Measurements from ENCODE around the gene ESR2.

ESR2 gene

GRCh38 chr14:64194404-64194803, 99.8 kb downstream of the ESR2 start:
- H3K4ac ChIP-seq (ENCODE audit: low read depth in 1 of 2, low read length in 2 of 2) = no peak overlapping the region
- H2BK120ac ChIP-seq (ENCODE audit: low read depth, low read length) = no peak overlapping the region
- no peak overlapping the region for H3K14ac ChIP-seq (ENCODE audit: low read length in 2 of 2)
- H3K4me2 ChIP-seq (ENCODE audit: low read length, poor library complexity, severe bottlenecking) = no peak overlapping the region
- H2AK5ac ChIP-seq (ENCODE audit: low read length, severe bottlenecking) = no peak overlapping the region
- no peak overlapping the region for H3K9ac ChIP-seq (ENCODE audit: low read length)
- H3K27me3 ChIP-seq (ENCODE audit: control insufficient read depth in 1 of 2, insufficient read depth in 1 of 2, low read length in 2 of 2) = no peaks in the 10 kb centered on the region
- no peak for DNase-seq
- H3K79me1 ChIP-seq (replicated peaks; ENCODE audit: low read length, poor library complexity, severe bottlenecking) = peaks cover 8% of the 10 kb centered on the region
- no peak overlapping the region for H4K91ac ChIP-seq (ENCODE audit: low read length)
- no peak overlapping the region for H2AFZ ChIP-seq (ENCODE audit: low read depth, low read length)
- H3K18ac ChIP-seq (ENCODE audit: low read depth in 1 of 2, low read length in 2 of 2) = no peak overlapping the region
- H2BK5ac ChIP-seq (ENCODE audit: low read depth, low read length, poor library complexity, severe bottlenecking) = no peak overlapping the region
- H3K27ac ChIP-seq (ENCODE audit: low read length, poor library complexity, severe bottlenecking) = no peak overlapping the region
- H2BK12ac ChIP-seq (ENCODE audit: low read length in 2 of 2) = no peak overlapping the region
- peak overlapping the region; percentile 14 for H4K8ac ChIP-seq (ENCODE audit: low read length)
- peaks cover 6% of the 10 kb centered on the region for H3K4me1 ChIP-seq (ENCODE audit: control insufficient read depth, insufficient read depth, low read depth, low read length)
- 100% methylated on average over 1 of the region's 3 CpGs for WGBS
- no peaks in the 10 kb centered on the region for H3K9me3 ChIP-seq (ENCODE audit: control insufficient read depth, low read length)
- H3K4me3 ChIP-seq (ENCODE audit: insufficient read depth in 1 of 2, low read depth in 1 of 2, low read length in 2 of 2) = no peak overlapping the region
- H3K23ac ChIP-seq (ENCODE audit: low read length in 2 of 2) = no peak overlapping the region
- H3K36me3 ChIP-seq (ENCODE audit: control insufficient read depth in 1 of 2, insufficient read depth in 2 of 2, low read depth in 1 of 2, low read length in 2 of 2) = peaks cover 0 to 3% of the 10 kb centered on the region in 2 experiments
- H2BK15ac ChIP-seq (ENCODE audit: low read depth, poor library complexity, severe bottlenecking) = no peak overlapping the region

- Histone ChIP-seq H2AFZ (ENCODE audit: low read depth, low read length) (no peak overlapping the region), H3K4me1 (ENCODE audit: control insufficient read depth, insufficient read depth, low read depth, low read length) (peaks cover 6% of the 10 kb centered on the region), H3K23ac (ENCODE audit: low read length in 2 of 2) (no peak overlapping the region), H2BK12ac (ENCODE audit: low read length in 2 of 2) (no peak overlapping the region), H3K79me1 (replicated peaks; ENCODE audit: low read length, poor library complexity, severe bottlenecking) (peaks cover 4% of the 10 kb centered on the region), H3K36me3 (ENCODE audit: control insufficient read depth in 1 of 2, insufficient read depth in 2 of 2, low read depth in 1 of 2, low read length in 2 of 2) (peaks cover 0 to 5% of the 10 kb centered on the region in 2 experiments), H3K4me3 (ENCODE audit: insufficient read depth in 1 of 2, low read depth in 1 of 2, low read length in 2 of 2) (no peak overlapping the region), H2BK15ac (ENCODE audit: low read depth, poor library complexity, severe bottlenecking) (no peak overlapping the region), H3K4ac (ENCODE audit: low read depth in 1 of 2, low read length in 2 of 2) (no peak overlapping the region), H2BK5ac (ENCODE audit: low read depth, low read length, poor library complexity, severe bottlenecking) (no peak overlapping the region), H3K4me2 (ENCODE audit: low read length, poor library complexity, severe bottlenecking) (no peak overlapping the region), H2AK5ac (ENCODE audit: low read length, severe bottlenecking) (no peak overlapping the region), H4K91ac (ENCODE audit: low read length) (no peak overlapping the region), H4K8ac (ENCODE audit: low read length) (no peak overlapping the region), H3K9ac (ENCODE audit: low read length) (no peak overlapping the region), H3K9me3 (ENCODE audit: control insufficient read depth, low read length) (no peaks in the 10 kb centered on the region), H3K27me3 (ENCODE audit: control insufficient read depth in 1 of 2, insufficient read depth in 1 of 2, low read length in 2 of 2) (no peaks in the 10 kb centered on the region), H3K27ac (ENCODE audit: low read length, poor library complexity, severe bottlenecking) (no peak overlapping the region), H3K18ac (ENCODE audit: low read depth in 1 of 2, low read length in 2 of 2) (no peak overlapping the region), H2BK120ac (ENCODE audit: low read depth, low read length) (no peak overlapping the region), H3K14ac (ENCODE audit: low read length in 2 of 2) (no peak overlapping the region)
- DNase-seq = no peak
- 89% methylated on average over 2 of the region's 2 CpGs for WGBS
Observed at GRCh38 chr14:64193821-64194220, 100.3 kb downstream of the ESR2 start.

GRCh38 chr14:64191756-64192155, 102.4 kb downstream of the ESR2 start:
- H4K91ac ChIP-seq (ENCODE audit: low read length) = no peak overlapping the region
- no peak overlapping the region for H3K14ac ChIP-seq (ENCODE audit: low read length in 2 of 2)
- H3K27ac ChIP-seq (ENCODE audit: low read length, poor library complexity, severe bottlenecking) = no peak overlapping the region
- no peak overlapping the region for H3K4me2 ChIP-seq (ENCODE audit: low read length, poor library complexity, severe bottlenecking)
- no peaks in the 10 kb centered on the region for H3K79me1 ChIP-seq (replicated peaks; ENCODE audit: low read length, poor library complexity, severe bottlenecking)
- DNase-seq = peak; percentile 90
- 6% methylated on average over 2 of the region's 2 CpGs for WGBS
- no peak overlapping the region for H2AFZ ChIP-seq (ENCODE audit: low read depth, low read length)
- no peak overlapping the region for H2BK120ac ChIP-seq (ENCODE audit: low read depth, low read length)
- no peak overlapping the region for H3K9ac ChIP-seq (ENCODE audit: low read length)
- no peak overlapping the region for H3K4me3 ChIP-seq (ENCODE audit: insufficient read depth in 1 of 2, low read depth in 1 of 2, low read length in 2 of 2)
- peaks cover 2% of the 10 kb centered on the region for H3K4me1 ChIP-seq (ENCODE audit: control insufficient read depth, insufficient read depth, low read depth, low read length)
- no peak overlapping the region for H2BK5ac ChIP-seq (ENCODE audit: low read depth, low read length, poor library complexity, severe bottlenecking)
- no peaks in the 10 kb centered on the region for H3K27me3 ChIP-seq (ENCODE audit: control insufficient read depth in 1 of 2, insufficient read depth in 1 of 2, low read length in 2 of 2)
- H3K9me3 ChIP-seq (ENCODE audit: control insufficient read depth, low read length) = no peaks in the 10 kb centered on the region
- H3K23ac ChIP-seq (ENCODE audit: low read length in 2 of 2) = no peak overlapping the region
- peak overlapping the region; percentile 4 for H4K8ac ChIP-seq (ENCODE audit: low read length)
- no peak overlapping the region for H3K4ac ChIP-seq (ENCODE audit: low read depth in 1 of 2, low read length in 2 of 2)
- H2BK15ac ChIP-seq (ENCODE audit: low read depth, poor library complexity, severe bottlenecking) = no peak overlapping the region
- H2AK5ac ChIP-seq (ENCODE audit: low read length, severe bottlenecking) = no peak overlapping the region
- no peak overlapping the region for H2BK12ac ChIP-seq (ENCODE audit: low read length in 2 of 2)
- H3K18ac ChIP-seq (ENCODE audit: low read depth in 1 of 2, low read length in 2 of 2) = no peak overlapping the region
- peaks cover 0 to 8% of the 10 kb centered on the region in 2 experiments for H3K36me3 ChIP-seq (ENCODE audit: control insufficient read depth in 1 of 2, insufficient read depth in 2 of 2, low read depth in 1 of 2, low read length in 2 of 2)

GRCh38 chr14:64190974-64191502, 103.1 kb downstream of the ESR2 start:
- H3K18ac ChIP-seq (ENCODE audit: low read depth in 1 of 2, low read length in 2 of 2) = no peak overlapping the region
- no peak overlapping the region for H4K91ac ChIP-seq (ENCODE audit: low read length)
- 94% methylated on average over 2 of the region's 3 CpGs for WGBS
- H3K4me2 ChIP-seq (ENCODE audit: low read length, poor library complexity, severe bottlenecking) = no peak overlapping the region
- no peak overlapping the region for H2BK12ac ChIP-seq (ENCODE audit: low read length in 2 of 2)
- H2BK120ac ChIP-seq (ENCODE audit: low read depth, low read length) = no peak overlapping the region
- H3K4me1 ChIP-seq (ENCODE audit: control insufficient read depth, insufficient read depth, low read depth, low read length) = peaks cover 1% of the 10 kb centered on the region
- H3K9ac ChIP-seq (ENCODE audit: low read length) = no peak overlapping the region
- H4K8ac ChIP-seq (ENCODE audit: low read length) = no peak overlapping the region
- H2BK5ac ChIP-seq (ENCODE audit: low read depth, low read length, poor library complexity, severe bottlenecking) = no peak overlapping the region
- H3K79me1 ChIP-seq (replicated peaks; ENCODE audit: low read length, poor library complexity, severe bottlenecking) = no peaks in the 10 kb centered on the region
- H3K9me3 ChIP-seq (ENCODE audit: control insufficient read depth, low read length) = no peaks in the 10 kb centered on the region
- no peak overlapping the region for H3K27ac ChIP-seq (ENCODE audit: low read length, poor library complexity, severe bottlenecking)
- H3K36me3 ChIP-seq (ENCODE audit: control insufficient read depth in 1 of 2, insufficient read depth in 2 of 2, low read depth in 1 of 2, low read length in 2 of 2) = peaks cover 0 to 10% of the 10 kb centered on the region in 2 experiments
- H3K27me3 ChIP-seq (ENCODE audit: control insufficient read depth in 1 of 2, insufficient read depth in 1 of 2, low read length in 2 of 2) = no peaks in the 10 kb centered on the region
- no peak overlapping the region for H2AFZ ChIP-seq (ENCODE audit: low read depth, low read length)
- no peak overlapping the region for H2AK5ac ChIP-seq (ENCODE audit: low read length, severe bottlenecking)
- no peak overlapping the region for H3K4me3 ChIP-seq (ENCODE audit: insufficient read depth in 1 of 2, low read depth in 1 of 2, low read length in 2 of 2)
- H3K14ac ChIP-seq (ENCODE audit: low read length in 2 of 2) = no peak overlapping the region
- peak overlapping the region; percentile 17 for H2BK15ac ChIP-seq (ENCODE audit: low read depth, poor library complexity, severe bottlenecking)
- DNase-seq = no peak
- H3K23ac ChIP-seq (ENCODE audit: low read length in 2 of 2) = no peak overlapping the region
- no peak overlapping the region for H3K4ac ChIP-seq (ENCODE audit: low read depth in 1 of 2, low read length in 2 of 2)
